GM21825 (cell line): Measurements from ENCODE around the gene PYDC1.
"Not testable (repeated sequence)": the region's sequence is repeated elsewhere in the genome, so short reads cannot be mapped to it uniquely, and the experiment has no call there.

ENCODE experiments used
- ATAC-seq: cut with Tn5 transposase; IDR thresholded peaks from one replicate; pipeline ENCODE4 v1.9.1; 2021; ENCODE audit warnings: mild to moderate bottlenecking, moderate library complexity; ENCODE audit not compliant: unreplicated experiment

The PYDC1 gene

DNA sequence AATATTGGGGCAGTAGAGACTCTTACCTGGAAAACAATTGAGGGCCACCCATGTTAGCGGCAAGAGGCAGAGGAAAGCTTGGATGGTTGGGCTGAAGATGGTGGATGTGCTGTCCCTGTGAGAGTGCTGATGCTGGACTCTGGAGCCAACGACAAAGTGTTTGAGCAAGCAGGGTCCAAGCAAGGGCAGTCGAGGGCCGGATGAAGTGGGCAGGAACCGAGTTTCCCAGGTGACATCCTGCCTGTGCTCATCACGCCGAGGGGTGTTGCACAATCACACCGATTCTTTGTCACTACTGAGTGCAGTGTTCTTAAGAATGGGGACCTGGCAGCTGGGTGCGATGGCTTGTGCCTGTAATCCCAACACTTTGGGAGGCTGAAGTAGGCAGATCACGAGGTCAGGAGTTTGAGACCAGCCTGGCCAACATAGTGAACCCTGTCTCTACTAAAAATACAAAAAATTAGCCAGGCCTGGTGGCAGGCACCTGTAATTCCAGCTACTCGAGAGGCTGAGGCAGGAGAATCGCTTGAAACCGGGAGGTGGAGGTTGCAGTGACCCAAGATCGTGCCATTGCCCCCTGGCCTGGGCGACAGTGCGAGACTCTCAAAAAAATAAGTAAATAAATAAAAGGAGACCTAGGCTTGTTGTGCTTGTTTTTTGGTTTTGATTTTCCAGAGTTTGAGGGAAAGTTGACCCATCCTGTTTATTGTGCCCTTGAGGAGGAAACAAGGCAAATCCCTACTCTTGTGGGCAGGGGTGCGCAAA is 20.4 kb downstream of the PYDC1 start:
- ATAC-seq: no peak

DNA sequence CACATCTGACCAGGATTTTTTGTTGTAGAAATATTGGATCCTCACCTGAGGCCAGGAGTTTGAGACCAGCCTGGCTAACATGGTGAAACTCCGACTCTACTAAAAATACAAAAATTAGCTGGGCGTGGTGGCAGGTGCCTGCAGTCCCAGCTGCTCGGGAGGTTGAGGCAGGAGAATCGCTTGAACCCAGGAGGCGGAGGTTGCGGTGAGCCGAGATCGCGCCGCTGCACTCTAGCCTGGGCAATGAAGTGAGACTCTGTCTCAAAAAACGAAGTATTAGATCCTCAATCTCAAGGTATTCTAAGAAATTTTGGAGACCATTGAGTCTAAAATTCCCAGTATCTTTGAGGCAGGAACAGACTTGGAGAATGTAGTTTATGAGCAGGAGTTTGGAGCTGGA is 21.1 kb downstream of the PYDC1 start:
- not testable (repeated sequence) for ATAC-seq

DNA sequence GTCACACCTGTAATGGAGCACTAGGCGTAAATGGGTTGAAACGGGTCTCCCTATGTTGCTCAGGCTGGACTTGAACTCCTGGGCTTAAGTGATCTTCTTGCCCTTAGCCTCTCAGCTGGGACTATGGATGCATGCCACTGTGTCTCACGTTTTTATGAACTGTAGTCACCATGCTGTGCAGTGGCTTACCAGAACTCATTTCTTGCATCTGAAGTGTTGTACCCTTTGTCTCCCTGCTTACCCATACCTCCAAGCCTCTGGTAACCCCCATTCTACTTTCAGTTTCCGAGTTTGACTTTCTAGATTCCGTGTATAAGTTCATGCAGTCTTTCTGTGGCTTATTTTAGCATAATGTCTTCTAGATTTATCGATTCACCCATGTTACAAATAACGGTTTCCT is 22.0 kb downstream of the PYDC1 start:
- no peak for ATAC-seq

DNA sequence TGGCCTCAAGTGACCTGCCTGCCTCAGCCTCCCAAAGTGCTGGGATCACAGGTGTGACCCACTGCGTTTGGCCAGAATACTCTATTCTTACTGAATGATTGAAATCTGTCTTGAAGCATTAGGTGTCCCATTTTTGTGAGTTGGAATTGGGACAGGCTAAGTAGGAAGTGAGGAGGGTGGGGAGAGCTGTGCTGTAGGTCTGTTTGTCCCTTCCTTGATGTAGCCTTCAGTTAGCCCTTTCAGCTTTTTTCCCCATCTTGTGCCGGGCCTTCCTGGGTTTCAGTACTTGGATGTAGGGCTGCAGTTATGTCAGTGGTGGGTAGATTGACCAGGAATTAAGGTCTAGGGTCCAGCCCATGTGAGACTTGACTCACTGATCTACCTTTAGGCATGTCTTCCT is 23.1 kb downstream of the PYDC1 start:
- ATAC-seq: no peak

GRCh38 chr16:31192856-31193642 is 23.9 kb downstream of the PYDC1 start:
- ATAC-seq: no peak

DNA sequence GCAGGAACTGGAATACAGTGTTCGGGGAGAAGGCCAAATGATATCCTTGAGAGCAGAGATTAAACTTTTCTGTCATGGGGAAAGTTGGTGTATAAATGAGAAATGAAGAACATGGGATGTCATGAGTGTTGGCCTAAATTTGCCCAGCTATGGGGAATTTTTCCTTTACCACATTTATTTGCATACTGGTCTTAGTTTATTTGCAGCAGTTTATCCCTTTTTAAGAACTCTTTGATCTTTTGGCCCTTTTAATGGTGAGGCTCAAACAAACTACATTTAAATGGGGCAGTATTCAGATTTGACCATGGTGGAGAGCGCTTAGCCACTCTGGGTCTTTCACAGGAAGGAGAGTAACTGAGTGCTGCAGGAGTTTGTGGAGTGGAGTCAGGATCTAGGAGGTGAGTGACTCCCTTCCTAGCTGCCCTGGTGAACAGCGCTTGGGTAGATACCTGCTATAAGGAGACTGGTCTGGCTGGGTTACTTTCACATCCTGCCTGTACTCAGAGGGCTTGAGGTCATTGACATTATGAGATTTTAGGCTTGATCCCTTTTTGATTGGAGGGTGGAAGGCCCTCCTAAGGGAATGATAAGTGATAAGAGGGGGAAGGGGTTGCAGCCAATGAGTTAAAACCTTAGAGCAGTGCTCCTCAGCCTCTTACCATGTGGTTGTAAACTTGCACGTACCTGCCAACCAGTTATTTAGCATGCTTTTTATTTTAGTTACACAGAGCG is 25.1 kb downstream of the PYDC1 start:
- no peak for ATAC-seq

- ATAC-seq: no peak
These were observed 26.0 kb downstream of the PYDC1 start for GRCh38 chr16:31190818-31191444.

DNA sequence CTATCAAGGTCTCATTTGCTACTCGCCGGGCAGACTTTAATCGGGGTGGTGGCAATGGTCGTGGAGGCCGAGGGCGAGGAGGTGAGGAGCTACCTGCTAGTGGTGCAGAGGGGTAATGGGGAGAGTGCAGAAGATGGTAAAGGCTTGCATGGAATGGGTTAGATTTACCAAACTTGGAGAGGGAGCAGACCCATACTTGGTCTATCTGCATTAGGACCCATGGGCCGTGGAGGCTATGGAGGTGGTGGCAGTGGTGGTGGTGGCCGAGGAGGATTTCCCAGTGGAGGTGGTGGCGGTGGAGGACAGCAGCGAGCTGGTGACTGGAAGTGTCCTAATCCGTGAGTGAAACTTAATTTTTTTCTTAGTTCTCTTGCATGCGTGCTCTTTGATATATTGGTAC is 26.9 kb downstream of the PYDC1 start:
- no peak for ATAC-seq

DNA sequence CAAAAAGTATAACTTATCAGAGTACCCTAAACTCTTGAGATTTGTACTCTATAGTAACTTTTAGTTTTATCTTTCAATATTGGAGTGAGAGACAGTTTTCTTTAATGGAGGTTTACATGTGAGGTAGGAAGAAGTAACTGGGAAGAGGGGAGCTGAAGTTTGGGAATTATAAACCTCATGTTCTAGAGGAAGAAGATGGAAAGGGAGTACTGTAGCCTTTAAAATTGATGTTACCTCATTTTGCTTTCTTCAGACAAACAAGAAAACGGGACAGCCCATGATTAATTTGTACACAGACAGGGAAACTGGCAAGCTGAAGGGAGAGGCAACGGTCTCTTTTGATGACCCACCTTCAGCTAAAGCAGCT is 27.5 kb downstream of the PYDC1 start:
- ATAC-seq: no peak

GRCh38 chr16:31188450-31189411 is 28.2 kb downstream of the PYDC1 start:
- no peak for ATAC-seq

DNA sequence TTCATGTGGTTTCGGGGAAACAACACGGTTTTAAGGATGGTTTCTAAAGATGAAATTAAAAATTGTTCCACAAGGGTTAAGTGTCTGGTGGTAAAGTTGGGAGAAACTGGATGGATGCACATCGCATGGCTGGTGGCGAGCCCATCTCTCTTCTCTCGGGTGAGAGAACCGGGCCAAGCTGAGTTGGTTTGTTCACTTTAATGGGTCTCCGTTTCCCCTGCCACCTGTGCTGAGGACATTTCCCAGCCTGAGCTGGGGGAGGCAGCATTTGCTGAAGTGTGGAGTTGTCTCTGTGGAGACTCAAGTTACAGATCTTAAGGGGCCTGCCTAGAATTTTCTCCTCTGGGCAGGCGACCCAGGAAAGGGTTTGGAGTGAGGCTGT is 29.1 kb downstream of the PYDC1 start:
- no peak for ATAC-seq

- ATAC-seq: no peak
These were observed 29.8 kb downstream of the PYDC1 start for GRCh38 chr16:31186930-31187807.

GRCh38 chr16:31186176-31186575 is 30.8 kb downstream of the PYDC1 start:
- no peak for ATAC-seq

- ATAC-seq: no peak
These were observed 31.6 kb downstream of the PYDC1 start for GRCh38 chr16:31185339-31185738.

- ATAC-seq: no peak
These were observed 32.0 kb downstream of the PYDC1 start for GRCh38 chr16:31184888-31185287.

DNA sequence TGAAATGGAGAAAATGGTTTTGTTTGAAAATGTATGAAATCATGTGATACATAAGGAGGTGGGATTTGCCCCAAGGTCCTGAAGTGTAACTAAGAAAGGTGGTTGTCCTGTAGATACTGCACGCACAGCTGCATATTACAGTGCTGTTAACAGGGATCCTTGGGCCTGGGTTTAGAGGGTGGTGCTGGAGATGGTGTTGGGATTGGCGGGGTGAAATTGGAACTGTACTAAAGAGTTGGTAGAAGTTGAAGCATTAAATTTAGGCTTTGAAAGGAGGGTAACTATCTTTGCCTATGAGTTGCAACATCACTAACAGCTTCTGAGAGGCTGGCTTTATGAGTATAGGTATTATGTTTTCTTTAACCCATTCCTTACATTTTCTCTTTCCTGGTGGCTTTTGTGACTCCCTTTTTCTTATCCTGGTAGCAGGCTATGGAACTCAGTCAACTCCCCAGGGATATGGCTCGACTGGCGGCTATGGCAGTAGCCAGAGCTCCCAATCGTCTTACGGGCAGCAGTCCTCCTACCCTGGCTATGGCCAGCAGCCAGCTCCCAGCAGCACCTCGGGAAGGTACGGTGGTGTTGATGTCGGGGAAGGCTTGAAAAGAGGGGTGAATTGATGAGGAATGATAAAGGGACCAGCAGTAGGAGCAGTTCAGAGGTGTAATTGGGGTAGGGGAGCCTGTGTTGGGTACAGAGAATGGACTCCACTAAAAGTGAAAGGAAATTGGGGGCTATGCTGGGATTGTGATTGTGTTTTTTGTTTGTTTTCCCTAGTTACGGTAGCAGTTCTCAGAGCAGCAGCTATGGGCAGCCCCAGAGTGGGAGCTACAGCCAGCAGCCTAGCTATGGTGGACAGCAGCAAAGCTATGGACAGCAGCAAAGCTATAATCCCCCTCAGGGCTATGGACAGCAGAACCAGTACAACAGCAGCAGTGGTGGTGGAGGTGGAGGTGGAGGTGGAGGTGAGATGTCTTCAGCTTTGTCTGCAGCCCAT is 33.2 kb downstream of the PYDC1 start:
- ATAC-seq: no peak

DNA sequence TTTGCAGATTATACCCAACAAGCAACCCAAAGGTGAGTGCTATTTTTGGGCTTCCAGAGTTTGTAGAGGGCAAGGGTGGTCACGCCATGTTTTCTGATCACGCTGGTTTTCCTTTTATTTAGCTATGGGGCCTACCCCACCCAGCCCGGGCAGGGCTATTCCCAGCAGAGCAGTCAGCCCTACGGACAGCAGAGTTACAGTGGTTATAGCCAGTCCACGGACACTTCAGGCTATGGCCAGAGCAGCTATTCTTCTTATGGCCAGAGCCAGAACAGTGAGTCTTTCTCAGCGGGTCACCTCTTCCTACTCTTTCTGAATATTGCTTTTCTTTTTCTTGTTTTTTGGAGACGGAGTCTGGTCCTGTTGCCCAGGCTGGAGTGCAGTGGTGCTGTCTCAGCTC is 34.5 kb downstream of the PYDC1 start:
- ATAC-seq: no peak
